Measurements from ENCODE around the gene RPAP3.
A peak's percentile ranks its signal among the peaks of the same experiment; 100 is the strongest.

Gene RPAP3, protein sequence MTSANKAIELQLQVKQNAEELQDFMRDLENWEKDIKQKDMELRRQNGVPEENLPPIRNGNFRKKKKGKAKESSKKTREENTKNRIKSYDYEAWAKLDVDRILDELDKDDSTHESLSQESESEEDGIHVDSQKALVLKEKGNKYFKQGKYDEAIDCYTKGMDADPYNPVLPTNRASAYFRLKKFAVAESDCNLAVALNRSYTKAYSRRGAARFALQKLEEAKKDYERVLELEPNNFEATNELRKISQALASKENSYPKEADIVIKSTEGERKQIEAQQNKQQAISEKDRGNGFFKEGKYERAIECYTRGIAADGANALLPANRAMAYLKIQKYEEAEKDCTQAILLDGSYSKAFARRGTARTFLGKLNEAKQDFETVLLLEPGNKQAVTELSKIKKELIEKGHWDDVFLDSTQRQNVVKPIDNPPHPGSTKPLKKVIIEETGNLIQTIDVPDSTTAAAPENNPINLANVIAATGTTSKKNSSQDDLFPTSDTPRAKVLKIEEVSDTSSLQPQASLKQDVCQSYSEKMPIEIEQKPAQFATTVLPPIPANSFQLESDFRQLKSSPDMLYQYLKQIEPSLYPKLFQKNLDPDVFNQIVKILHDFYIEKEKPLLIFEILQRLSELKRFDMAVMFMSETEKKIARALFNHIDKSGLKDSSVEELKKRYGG

GRCh38 chr12:47705566-47706425 is at the start of gene RPAP3:
TSS of gene RPAP3 (minus strand) at chr12:47706030. CDS start at chr12:47702840, 3,190 bp downstream.
- TF ChIP-seq, protein P1, sequence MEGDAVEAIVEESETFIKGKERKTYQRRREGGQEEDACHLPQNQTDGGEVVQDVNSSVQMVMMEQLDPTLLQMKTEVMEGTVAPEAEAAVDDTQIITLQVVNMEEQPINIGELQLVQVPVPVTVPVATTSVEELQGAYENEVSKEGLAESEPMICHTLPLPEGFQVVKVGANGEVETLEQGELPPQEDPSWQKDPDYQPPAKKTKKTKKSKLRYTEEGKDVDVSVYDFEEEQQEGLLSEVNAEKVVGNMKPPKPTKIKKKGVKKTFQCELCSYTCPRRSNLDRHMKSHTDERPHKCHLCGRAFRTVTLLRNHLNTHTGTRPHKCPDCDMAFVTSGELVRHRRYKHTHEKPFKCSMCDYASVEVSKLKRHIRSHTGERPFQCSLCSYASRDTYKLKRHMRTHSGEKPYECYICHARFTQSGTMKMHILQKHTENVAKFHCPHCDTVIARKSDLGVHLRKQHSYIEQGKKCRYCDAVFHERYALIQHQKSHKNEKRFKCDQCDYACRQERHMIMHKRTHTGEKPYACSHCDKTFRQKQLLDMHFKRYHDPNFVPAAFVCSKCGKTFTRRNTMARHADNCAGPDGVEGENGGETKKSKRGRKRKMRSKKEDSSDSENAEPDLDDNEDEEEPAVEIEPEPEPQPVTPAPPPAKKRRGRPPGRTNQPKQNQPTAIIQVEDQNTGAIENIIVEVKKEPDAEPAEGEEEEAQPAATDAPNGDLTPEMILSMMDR (IDR thresholded peaks at IDR 0.05; ENCODE audit: low read length, missing control alignments): peak; percentile 45
- peak; percentile 91 for DNase-seq (ENCODE audit: low read depth)
- H3K4me3 ChIP-seq (replicated peaks; ENCODE audit: low read depth, low read length): peak within 1 kb of the TSS; percentile 73

- H3K4me3 ChIP-seq (replicated peaks; ENCODE audit: low read depth, low read length): no peak overlapping the region
- DNase-seq (ENCODE audit: low read depth): no peak
Measured at GRCh38 chr12:47754881-47755280, 49.1 kb upstream of the RPAP3 start.

DNA sequence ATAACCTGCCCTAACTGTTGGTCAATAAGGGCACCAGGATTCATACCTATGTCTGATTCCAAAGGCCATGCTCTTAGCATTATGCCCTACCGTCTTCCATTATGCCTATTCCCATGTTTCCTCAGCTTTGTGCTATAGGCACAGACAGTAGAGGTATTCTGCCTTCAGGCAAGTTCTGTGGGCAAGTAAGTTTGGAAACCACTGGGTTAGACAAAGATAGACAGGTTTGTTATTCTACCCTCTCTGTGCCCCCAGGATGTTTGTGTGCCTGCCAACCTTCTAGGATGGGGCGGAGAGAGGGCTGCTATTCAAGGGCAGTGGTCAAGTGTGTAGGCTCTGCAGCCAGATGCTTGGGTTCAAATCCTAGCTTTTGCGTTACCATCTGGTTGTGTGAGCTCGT is 48.3 kb upstream of the RPAP3 start:
- TF ChIP-seq, protein P1 (IDR thresholded peaks at IDR 0.05; ENCODE audit: low read length, missing control alignments): no peak
- no peak for DNase-seq (ENCODE audit: low read depth)
- H3K4me3 ChIP-seq (replicated peaks; ENCODE audit: low read depth, low read length): no peak overlapping the region

More at GRCh38 chr12:47754881-47755280, 49.1 kb upstream of the RPAP3 start:
- TF ChIP-seq, protein P1 (IDR thresholded peaks at IDR 0.05; ENCODE audit: low read length, missing control alignments): no peak

DNA sequence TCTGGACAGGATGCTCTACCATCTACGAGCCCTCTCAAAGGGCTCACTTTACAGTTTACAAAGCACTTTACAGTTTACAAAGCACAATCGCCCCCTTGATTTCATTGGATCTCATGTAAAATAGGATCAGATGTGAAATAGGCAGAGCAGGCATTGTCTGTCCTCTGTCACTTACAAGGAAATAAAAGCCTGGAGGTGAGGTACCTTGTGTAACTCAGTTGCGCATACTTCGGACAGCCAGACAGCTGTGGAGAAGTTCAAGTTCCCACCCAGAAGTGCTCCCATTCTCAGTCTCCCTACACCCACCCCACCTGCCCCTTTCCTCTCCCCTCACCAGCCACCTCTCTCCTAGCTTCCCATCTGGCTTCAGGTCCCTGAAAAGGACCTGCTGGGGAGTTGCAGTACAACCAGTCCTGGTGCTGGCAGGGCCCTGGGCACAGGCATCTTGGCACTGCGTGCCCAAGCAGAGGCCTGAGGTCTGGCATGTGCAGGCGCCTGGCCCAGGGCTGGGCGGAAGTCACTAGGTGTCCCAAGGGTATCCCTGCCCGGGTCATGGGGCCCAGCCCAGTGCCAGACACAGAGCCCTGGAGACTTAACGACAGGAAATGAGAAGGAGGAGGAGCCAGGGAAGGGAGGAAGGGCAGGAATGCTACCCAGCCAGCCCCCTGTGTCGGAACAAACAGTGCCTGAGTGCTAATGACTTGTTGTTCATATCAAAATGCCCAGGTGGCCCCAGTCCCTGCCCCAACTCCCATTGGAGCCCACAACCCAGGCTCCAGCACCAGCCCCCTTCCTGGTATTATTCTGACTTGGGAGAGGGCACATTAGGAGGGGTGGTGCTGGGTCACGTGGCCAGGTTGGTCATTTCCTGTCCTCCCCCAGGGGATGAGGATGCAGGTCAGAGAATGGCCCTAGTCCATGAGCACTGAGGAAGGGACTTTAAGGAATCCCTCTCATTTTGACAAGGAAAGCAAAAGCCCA is 47.5 kb upstream of the RPAP3 start:
- H3K4me3 ChIP-seq (replicated peaks; ENCODE audit: low read depth, low read length): no peak overlapping the region
- TF ChIP-seq, protein P1 (IDR thresholded peaks at IDR 0.05; ENCODE audit: low read length, missing control alignments): no peak
- no peak for DNase-seq (ENCODE audit: low read depth)

- TF ChIP-seq, protein P1 (IDR thresholded peaks at IDR 0.05; ENCODE audit: low read length, missing control alignments): no peak
- no peak overlapping the region for H3K4me3 ChIP-seq (replicated peaks; ENCODE audit: low read depth, low read length)
- DNase-seq (ENCODE audit: low read depth): no peak
Measured at GRCh38 chr12:47752552-47752951, 46.7 kb upstream of the RPAP3 start.

GRCh38 chr12:47752121-47752520 is 46.3 kb upstream of the RPAP3 start:
- no peak overlapping the region for H3K4me3 ChIP-seq (replicated peaks; ENCODE audit: low read depth, low read length)
- TF ChIP-seq, protein P1 (IDR thresholded peaks at IDR 0.05; ENCODE audit: low read length, missing control alignments): no peak
- DNase-seq (ENCODE audit: low read depth): no peak
